PC-9 (cell line): ENCODE measurements around the gene AIG1. TPM values are rescaled to one million over a fixed set of nuclear protein-coding genes. Genes with fewer than 3 reads are reported as not detected.
"Not testable (repeated sequence)": the region's sequence is repeated elsewhere in the genome, so short reads cannot be mapped to it uniquely, and the experiment has no call there.

ENCODE experiments used
- BruUV-seq: library from RNA; stranded (reverse); fragments of 400-500 nt; replicated peaks from 2 replicates; lab custom pipeline; 2021; lab: Mats Ljungman, UMichigan
- CTCF ChIA-PET: fragments of 300-600 bp; sonication (Branson Sonifier 250); formaldehyde crosslinking; loops from one replicate; lab custom pipeline; 2022; ENCODE audit warnings: antibody characterized with exemption; lab: Charles Lee
- POLR2A ChIA-PET: fragments of 300-600 bp; sonication (Branson Sonifier 250); formaldehyde crosslinking; loops from one replicate; lab custom pipeline; 2022; ENCODE audit warnings: antibody characterized with exemption; ENCODE audit not compliant: unreplicated experiment; lab: Charles Lee
- DNase-seq, 2 experiments: peaks; one replicate each; pipeline versions ENCODE4 v3.0.0 to v3.0.0-alpha.2; 2015 to 2022; ENCODE audit warnings: mixed read lengths in 1 of 2
- H2AFZ ChIP-seq: fragments of 200-600 bp; sonication (generic); 2 replicates; pipeline ENCODE4 v1.8.1; 2017; ENCODE audit warnings: antibody characterized with exemption
- H3F3A ChIP-seq: fragments of 200-600 bp; sonication (generic); 2 replicates; pipeline ENCODE4 v1.8.1; 2017; ENCODE audit warnings: antibody characterized with exemption, mild to moderate bottlenecking, low read depth; ENCODE audit not compliant: insufficient read depth
- H3K27ac ChIP-seq: fragments of 200-600 bp; sonication (generic); 2 replicates; pipeline ENCODE4 v1.6.1; 2016; ENCODE audit warnings: mixed run types
- H3K27me3 ChIP-seq: fragments of 200-600 bp; sonication (generic); 2 replicates; pipeline ENCODE4 v1.6.1; 2016; ENCODE audit warnings: low read depth, mixed run types; ENCODE audit not compliant: insufficient read depth
- H3K36me3 ChIP-seq: fragments of 200-600 bp; sonication (generic); 2 replicates; pipeline ENCODE4 v1.6.1; 2016; ENCODE audit warnings: low read depth, mixed run types
- H3K4me1 ChIP-seq: fragments of 200-600 bp; sonication (generic); replicated peaks from 2 replicates; pipeline ENCODE4 v1.6.1; 2016; ENCODE audit warnings: mixed run types; ENCODE audit not compliant: insufficient read depth
- H3K4me2 ChIP-seq: fragments of 200-600 bp; sonication (generic); 2 replicates; pipeline ENCODE4 v1.6.1; 2017; ENCODE audit warnings: mixed run types
- H3K4me3 ChIP-seq: fragments of 200-600 bp; sonication (generic); 2 replicates; pipeline ENCODE4 v1.6.1; 2016; ENCODE audit warnings: mixed run types
- H3K79me2 ChIP-seq: fragments of 200-600 bp; sonication (generic); 2 replicates; pipeline ENCODE4 v1.6.1; 2017; ENCODE audit warnings: low read depth, mixed run types
- H3K9me2 ChIP-seq: fragments of 200-600 bp; sonication (generic); 2 replicates; pipeline ENCODE4 v1.8.1; 2017; ENCODE audit warnings: mild to moderate bottlenecking; ENCODE audit not compliant: insufficient read depth
- H3K9me3 ChIP-seq: fragments of 200-600 bp; sonication (generic); 2 replicates; pipeline ENCODE4 v1.8.1; 2016; ENCODE audit warnings: low read depth; ENCODE audit not compliant: insufficient read depth
- H4K20me1 ChIP-seq: fragments of 200-600 bp; sonication (generic); 2 replicates; pipeline ENCODE4 v1.8.1; 2017; ENCODE audit not compliant: insufficient read depth
- CTCF ChIP-seq: fragments of 200-600 bp; sonication (generic); conservative IDR thresholded peaks from 2 replicates; pipeline ENCODE4 v1.6.1; 2017; ENCODE audit warnings: mixed run types, antibody characterized with exemption, mild to moderate bottlenecking, moderate library complexity
- EZH2 ChIP-seq: fragments of 200-600 bp; sonication (generic); IDR thresholded peaks from 2 replicates; pipeline ENCODE4 v1.8.0; 2017; ENCODE audit warnings: antibody characterized with exemption, low read depth
- intact Hi-C: fragments of 100-400 bp; cut with micrococcal nuclease; formaldehyde crosslinking; loops from one replicate; pipeline ENCODE4 v1.10.0; 2022; ENCODE audit not compliant: unreplicated experiment
- total RNA-seq: library from RNA; stranded (reverse); gene quantifications from 2 replicates; pipeline ENCODE4 v1.2.3, GENCODE V29; 2021

The AIG1 gene
- total RNA-seq, 1 experiment from 2014 or later = 37.7 TPM

- no peaks in the 10 kb centered on the region for H3K9me3 ChIP-seq
- ChIA-PET POLR2A (no interaction called here), CTCF (no interaction called here)
- H3K4me2 ChIP-seq = no peak overlapping the region
- no peaks in the 10 kb centered on the region for H4K20me1 ChIP-seq
- no peaks in the 10 kb centered on the region for H3F3A ChIP-seq
- TF ChIP-seq CTCF (no peak), EZH2 (no peak)
- H3K36me3 ChIP-seq = no peaks in the 10 kb centered on the region
- no peak for DNase-seq
- no peaks in the 10 kb centered on the region for H3K4me1 ChIP-seq
- H3K27me3 ChIP-seq = no peaks in the 10 kb centered on the region
- H3K79me2 ChIP-seq = no peaks in the 10 kb centered on the region
- intact Hi-C loops = no loop called here
- no peak overlapping the region for H3K4me3 ChIP-seq
- no TSS peak for BruUV-seq
- H3K9me2 ChIP-seq = no peaks in the 10 kb centered on the region
- H2AFZ ChIP-seq = no peak overlapping the region
- H3K27ac ChIP-seq = no peak overlapping the region
These were observed 41.7 kb upstream of the AIG1 start for GRCh38 chr6:143018955-143019354.

DNA sequence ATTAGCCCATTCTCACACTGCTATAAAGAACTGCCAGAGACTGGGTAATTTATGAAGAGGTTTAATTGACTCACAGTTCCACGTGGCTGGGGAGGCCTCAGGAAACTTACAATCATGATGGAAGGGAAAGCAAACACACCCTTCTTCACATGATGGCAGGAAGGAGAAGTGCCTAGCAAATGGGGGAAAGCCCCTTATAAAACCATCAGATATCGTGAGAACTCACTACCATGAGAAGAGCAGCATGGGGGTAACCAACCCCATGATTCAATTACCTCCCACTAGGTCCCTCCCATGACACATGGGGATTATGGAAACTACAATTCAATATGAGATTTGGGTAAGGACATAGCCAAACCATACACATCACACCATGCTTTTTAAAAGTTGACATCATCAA is 39.8 kb upstream of the AIG1 start:
- H4K20me1 ChIP-seq, H3K4me2 ChIP-seq, H3K4me1 ChIP-seq, H3K4me3 ChIP-seq, POLR2A ChIA-PET, H3K9me3 ChIP-seq, BruUV-seq, CTCF ChIA-PET, H3K36me3 ChIP-seq, H2AFZ ChIP-seq, H3K79me2 ChIP-seq, H3F3A ChIP-seq, DNase-seq, H3K27me3 ChIP-seq, H3K27ac ChIP-seq, intact Hi-C loops, H3K9me2 ChIP-seq: not testable (repeated sequence)

- H3K79me2 ChIP-seq = no peaks in the 10 kb centered on the region
- intact Hi-C loops = no loop called here
- no peaks in the 10 kb centered on the region for H3K27me3 ChIP-seq
- ChIA-PET POLR2A (no interaction called here), CTCF (no interaction called here)
- H2AFZ ChIP-seq = no peak overlapping the region
- H4K20me1 ChIP-seq = no peaks in the 10 kb centered on the region
- no peaks in the 10 kb centered on the region for H3F3A ChIP-seq
- no peaks in the 10 kb centered on the region for H3K9me3 ChIP-seq
- H3K4me3 ChIP-seq = no peak overlapping the region
- H3K9me2 ChIP-seq = no peaks in the 10 kb centered on the region
- H3K36me3 ChIP-seq = no peaks in the 10 kb centered on the region
- DNase-seq = no peak
- TF ChIP-seq CTCF (no peak), EZH2 (no peak)
- no TSS peak for BruUV-seq
- H3K27ac ChIP-seq = no peak overlapping the region
- no peaks in the 10 kb centered on the region for H3K4me1 ChIP-seq
- no peak overlapping the region for H3K4me2 ChIP-seq
These were observed 39.1 kb upstream of the AIG1 start for GRCh38 chr6:143021543-143021942.

GRCh38 chr6:143022587-143022986 is 38.1 kb upstream of the AIG1 start:
- H3K4me2 ChIP-seq = no peak overlapping the region
- H3K27ac ChIP-seq = no peak overlapping the region
- no peak overlapping the region for H2AFZ ChIP-seq
- POLR2A ChIA-PET = no interaction called here
- no peaks in the 10 kb centered on the region for H3K9me2 ChIP-seq
- no TSS peak for BruUV-seq
- no peaks in the 10 kb centered on the region for H4K20me1 ChIP-seq
- no peak for DNase-seq
- H3K27me3 ChIP-seq = no peaks in the 10 kb centered on the region
- CTCF ChIA-PET = no interaction called here
- TF ChIP-seq CTCF = no peak
- no peak for TF ChIP-seq EZH2
- H3K9me3 ChIP-seq = no peaks in the 10 kb centered on the region
- intact Hi-C loops = no loop called here
- H3K4me1 ChIP-seq = no peaks in the 10 kb centered on the region
- H3F3A ChIP-seq = no peaks in the 10 kb centered on the region
- H3K79me2 ChIP-seq = no peaks in the 10 kb centered on the region
- no peak overlapping the region for H3K4me3 ChIP-seq
- H3K36me3 ChIP-seq = no peaks in the 10 kb centered on the region
